Measurements from ENCODE around the gene LHX1. TPM values are rescaled to one million over a fixed set of nuclear protein-coding genes. Genes with fewer than 3 reads are reported as not detected.
A peak's percentile ranks its signal among the peaks of the same experiment; 100 is the strongest.

The LHX1 gene
- total and polyA plus RNA-seq, 9 of the 15 experiments (the other 6 are each of a cell fraction or from before 2014, with no cell fraction given) = 0.05 to 0.64 (median 0.07) TPM; not detected in 6

- TF ChIP-seq ZNF551 (CRISPR knock-in tag; IDR thresholded peaks at IDR 0.05) = no peak
- TF ChIP-seq SIX5 (IDR thresholded peaks at IDR 0.05; ENCODE audit: borderline replicate concordance in 1 of 2, insufficient read depth in 1 of 2, low read depth in 1 of 2, low read length in 2 of 2) = no peak
- TF ChIP-seq SRF (CRISPR knock-in tag; IDR thresholded peaks at IDR 0.05) = peak in 1 of 2 experiments; percentile 62; a peak in 2 of 4 replicates
- no peak for TF ChIP-seq ZFP91 (CRISPR knock-in tag; IDR thresholded peaks at IDR 0.05)
- TF ChIP-seq MCM2 (IDR thresholded peaks at IDR 0.05; ENCODE audit: low read depth) = no peak
- TF ChIP-seq ZC3H4 (CRISPR knock-in tag; IDR thresholded peaks at IDR 0.05; ENCODE audit: borderline replicate concordance) = no peak
- no peak for TF ChIP-seq RBM14 (IDR thresholded peaks at IDR 0.05; ENCODE audit: borderline replicate concordance, insufficient read depth, low read depth, low read length)
- no peak for TF ChIP-seq ZNF696 (CRISPR knock-in tag; conservative IDR thresholded peaks at IDR 0.05)
- peak; percentile 99 for TF ChIP-seq BHLHE40 (IDR thresholded peaks at IDR 0.05; ENCODE audit: low read length)
- peak; percentile 87 for TF ChIP-seq GABPB1 (CRISPR knock-in tag; IDR thresholded peaks at IDR 0.05)
- TF ChIP-seq ZNF76 (CRISPR knock-in tag; IDR thresholded peaks at IDR 0.05; ENCODE audit: borderline replicate concordance) = no peak
- TF ChIP-seq, protein P1, sequence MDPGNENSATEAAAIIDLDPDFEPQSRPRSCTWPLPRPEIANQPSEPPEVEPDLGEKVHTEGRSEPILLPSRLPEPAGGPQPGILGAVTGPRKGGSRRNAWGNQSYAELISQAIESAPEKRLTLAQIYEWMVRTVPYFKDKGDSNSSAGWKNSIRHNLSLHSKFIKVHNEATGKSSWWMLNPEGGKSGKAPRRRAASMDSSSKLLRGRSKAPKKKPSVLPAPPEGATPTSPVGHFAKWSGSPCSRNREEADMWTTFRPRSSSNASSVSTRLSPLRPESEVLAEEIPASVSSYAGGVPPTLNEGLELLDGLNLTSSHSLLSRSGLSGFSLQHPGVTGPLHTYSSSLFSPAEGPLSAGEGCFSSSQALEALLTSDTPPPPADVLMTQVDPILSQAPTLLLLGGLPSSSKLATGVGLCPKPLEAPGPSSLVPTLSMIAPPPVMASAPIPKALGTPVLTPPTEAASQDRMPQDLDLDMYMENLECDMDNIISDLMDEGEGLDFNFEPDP (CRISPR knock-in tag; IDR thresholded peaks at IDR 0.05) = no peak
- TF ChIP-seq RAD51 (IDR thresholded peaks at IDR 0.05; ENCODE audit: borderline replicate concordance, low read depth) = peak; percentile 96
- TF ChIP-seq, protein P2, sequence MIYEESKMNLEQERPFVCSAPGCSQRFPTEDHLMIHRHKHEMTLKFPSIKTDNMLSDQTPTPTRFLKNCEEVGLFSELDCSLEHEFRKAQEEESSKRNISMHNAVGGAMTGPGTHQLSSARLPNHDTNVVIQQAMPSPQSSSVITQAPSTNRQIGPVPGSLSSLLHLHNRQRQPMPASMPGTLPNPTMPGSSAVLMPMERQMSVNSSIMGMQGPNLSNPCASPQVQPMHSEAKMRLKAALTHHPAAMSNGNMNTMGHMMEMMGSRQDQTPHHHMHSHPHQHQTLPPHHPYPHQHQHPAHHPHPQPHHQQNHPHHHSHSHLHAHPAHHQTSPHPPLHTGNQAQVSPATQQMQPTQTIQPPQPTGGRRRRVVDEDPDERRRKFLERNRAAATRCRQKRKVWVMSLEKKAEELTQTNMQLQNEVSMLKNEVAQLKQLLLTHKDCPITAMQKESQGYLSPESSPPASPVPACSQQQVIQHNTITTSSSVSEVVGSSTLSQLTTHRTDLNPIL (CRISPR knock-in tag; IDR thresholded peaks at IDR 0.05) = peak; percentile 33; the same call in 1 of the 2 replicates
- peak; percentile 82 for TF ChIP-seq HDAC2 (IDR thresholded peaks at IDR 0.05)
- no peak for TF ChIP-seq KAT7 (CRISPR knock-in tag; IDR thresholded peaks at IDR 0.05; ENCODE audit: borderline replicate concordance)
- no peak for TF ChIP-seq ERF (CRISPR knock-in tag; IDR thresholded peaks at IDR 0.05)
- TF ChIP-seq USF2 (CRISPR knock-in tag; IDR thresholded peaks at IDR 0.05) = peak; percentile 98
- TF ChIP-seq RB1 (IDR thresholded peaks at IDR 0.05; ENCODE audit: low read depth) = peak; percentile 96
- TF ChIP-seq XRCC3 (IDR thresholded peaks at IDR 0.05) = no peak
- TF ChIP-seq, protein P3, sequence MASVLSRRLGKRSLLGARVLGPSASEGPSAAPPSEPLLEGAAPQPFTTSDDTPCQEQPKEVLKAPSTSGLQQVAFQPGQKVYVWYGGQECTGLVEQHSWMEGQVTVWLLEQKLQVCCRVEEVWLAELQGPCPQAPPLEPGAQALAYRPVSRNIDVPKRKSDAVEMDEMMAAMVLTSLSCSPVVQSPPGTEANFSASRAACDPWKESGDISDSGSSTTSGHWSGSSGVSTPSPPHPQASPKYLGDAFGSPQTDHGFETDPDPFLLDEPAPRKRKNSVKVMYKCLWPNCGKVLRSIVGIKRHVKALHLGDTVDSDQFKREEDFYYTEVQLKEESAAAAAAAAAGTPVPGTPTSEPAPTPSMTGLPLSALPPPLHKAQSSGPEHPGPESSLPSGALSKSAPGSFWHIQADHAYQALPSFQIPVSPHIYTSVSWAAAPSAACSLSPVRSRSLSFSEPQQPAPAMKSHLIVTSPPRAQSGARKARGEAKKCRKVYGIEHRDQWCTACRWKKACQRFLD (CRISPR knock-in tag; IDR thresholded peaks at IDR 0.05) = no peak; the same call in 1 of the 2 replicates
Measured at GRCh38 chr17:36948717-36949460, 11.6 kb downstream of the LHX1 start, which contains the start of gene AATF (continued).
